NOMO-1 treated with dmso at 0.1 percent for 144 hours (cell line): ENCODE data around the gene SH3BGRL2.
"Not testable (repeated sequence)": the region's sequence is repeated elsewhere in the genome, so short reads cannot be mapped to it uniquely, and the experiment has no call there.

ENCODE experiments used
- DNase-seq: peaks from one replicate; lab custom pipeline; 2025; ENCODE audit not compliant: unreplicated experiment; lab: John Stamatoyannopoulos, UW

SH3BGRL2 gene

DNA sequence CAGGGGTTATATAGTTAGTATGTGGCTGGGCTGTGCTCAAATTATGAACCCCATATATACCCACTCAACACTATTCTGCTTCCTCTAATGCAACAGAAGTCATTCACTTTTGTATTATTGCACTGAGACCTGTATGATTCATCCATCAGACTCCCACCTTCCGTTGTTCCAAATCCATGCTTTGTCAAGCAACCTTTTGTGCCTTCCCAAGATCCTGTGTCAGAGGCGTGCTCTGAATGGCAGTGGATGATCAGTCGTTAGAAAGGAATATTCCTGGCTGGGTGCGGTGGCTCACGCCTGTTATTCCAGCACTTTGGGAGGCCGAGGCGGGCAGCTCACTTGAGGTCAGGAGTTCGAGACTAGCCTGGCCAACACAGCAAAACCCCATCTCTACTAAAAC is 103.2 kb downstream of the SH3BGRL2 start:
- no peak for DNase-seq

DNA sequence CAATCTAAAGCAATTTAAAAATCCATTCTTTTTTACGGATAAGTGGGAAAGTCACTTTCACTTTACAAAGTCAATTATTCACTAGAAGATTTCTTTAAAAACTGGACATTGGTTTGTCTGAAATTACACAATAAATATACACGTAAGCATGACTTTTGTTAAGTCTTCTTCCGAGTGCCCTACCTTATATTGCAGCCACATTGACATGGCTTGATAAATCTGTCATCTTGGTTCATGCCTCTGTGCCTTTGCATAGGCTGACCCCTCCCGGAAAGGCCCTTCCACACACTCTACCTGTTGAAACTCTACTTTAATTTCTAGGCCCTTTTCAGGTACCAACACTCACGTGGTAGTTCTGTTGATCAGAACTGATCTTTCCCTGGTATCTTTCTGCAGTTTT is 104.1 kb downstream of the SH3BGRL2 start:
- no peak for DNase-seq

- no peak for DNase-seq
These were observed 106.0 kb downstream of the SH3BGRL2 start for GRCh38 chr6:79737172-79737571.

DNA sequence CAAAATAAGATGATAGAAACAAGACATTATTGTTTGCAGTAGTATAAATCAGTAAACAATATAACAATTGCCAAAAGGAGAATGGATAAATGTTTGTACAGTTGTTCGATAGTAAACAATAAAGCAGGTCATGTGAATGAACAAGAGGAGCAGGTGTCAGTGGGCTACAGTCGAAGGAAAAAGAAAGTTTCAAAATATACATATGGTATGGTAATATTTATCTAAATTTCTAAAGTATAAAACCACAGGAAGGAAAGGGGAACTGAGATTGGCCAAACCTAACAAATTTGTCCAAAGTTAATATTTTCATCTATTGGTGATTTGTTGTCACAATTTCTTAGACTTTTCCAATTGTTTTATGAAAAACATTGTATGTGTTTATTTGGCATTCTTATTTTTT is 110.9 kb downstream of the SH3BGRL2 start:
- no peak for DNase-seq

- not testable (repeated sequence) for DNase-seq
These were observed 114.2 kb downstream of the SH3BGRL2 start for GRCh38 chr6:79745282-79745681.

DNA sequence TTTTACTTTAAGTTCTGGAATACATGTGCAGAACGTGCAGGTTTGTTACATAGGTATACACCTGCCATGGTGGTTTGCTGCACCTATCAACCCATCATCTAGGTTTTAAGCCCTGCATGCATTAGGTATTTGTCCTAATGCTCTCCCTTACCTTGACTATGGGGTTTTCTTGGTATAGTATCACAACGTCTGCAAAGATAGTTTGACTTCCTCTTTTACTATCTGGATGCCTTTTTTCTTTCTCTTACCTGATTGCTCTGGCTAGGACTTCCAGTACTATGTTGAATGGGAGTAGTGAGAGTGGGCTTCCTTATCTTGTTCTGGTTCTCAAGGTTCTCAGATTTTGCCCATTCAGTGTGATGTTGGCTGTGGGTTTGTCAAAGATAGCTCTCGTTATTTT is 115.2 kb downstream of the SH3BGRL2 start:
- not testable (repeated sequence) for DNase-seq

DNA sequence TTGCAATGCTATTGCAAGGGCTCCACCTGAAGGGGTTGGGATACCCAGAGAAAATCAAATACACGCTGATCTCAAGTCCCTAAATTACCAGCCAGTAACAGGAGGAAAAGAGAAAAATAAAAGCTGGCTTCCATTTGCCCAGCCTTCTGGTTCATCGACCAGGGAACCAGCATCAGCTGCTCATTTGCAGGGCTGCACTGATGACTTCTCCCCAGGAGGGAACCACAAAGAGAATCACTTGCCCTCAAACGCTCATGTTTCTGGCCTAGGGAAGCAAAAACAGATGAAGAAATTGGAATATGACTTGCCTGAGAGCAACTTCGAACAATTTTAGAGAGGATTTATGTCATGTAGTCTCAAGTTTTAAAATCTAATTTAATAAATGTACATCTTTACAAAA is 119.7 kb downstream of the SH3BGRL2 start:
- DNase-seq = no peak
